Fibroblast of peridontal ligament (primary cell): ENCODE results near the gene SUV39H1.
"Not testable (repeated sequence)": the region's sequence is repeated elsewhere in the genome, so short reads cannot be mapped to it uniquely, and the experiment has no call there.

ENCODE experiments used
- DNase-seq: peaks from one replicate; pipeline ENCODE4 v3.0.0-alpha.2; 2010; ENCODE audit errors: extremely low read depth

SUV39H1 gene, protein sequence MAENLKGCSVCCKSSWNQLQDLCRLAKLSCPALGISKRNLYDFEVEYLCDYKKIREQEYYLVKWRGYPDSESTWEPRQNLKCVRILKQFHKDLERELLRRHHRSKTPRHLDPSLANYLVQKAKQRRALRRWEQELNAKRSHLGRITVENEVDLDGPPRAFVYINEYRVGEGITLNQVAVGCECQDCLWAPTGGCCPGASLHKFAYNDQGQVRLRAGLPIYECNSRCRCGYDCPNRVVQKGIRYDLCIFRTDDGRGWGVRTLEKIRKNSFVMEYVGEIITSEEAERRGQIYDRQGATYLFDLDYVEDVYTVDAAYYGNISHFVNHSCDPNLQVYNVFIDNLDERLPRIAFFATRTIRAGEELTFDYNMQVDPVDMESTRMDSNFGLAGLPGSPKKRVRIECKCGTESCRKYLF

DNA sequence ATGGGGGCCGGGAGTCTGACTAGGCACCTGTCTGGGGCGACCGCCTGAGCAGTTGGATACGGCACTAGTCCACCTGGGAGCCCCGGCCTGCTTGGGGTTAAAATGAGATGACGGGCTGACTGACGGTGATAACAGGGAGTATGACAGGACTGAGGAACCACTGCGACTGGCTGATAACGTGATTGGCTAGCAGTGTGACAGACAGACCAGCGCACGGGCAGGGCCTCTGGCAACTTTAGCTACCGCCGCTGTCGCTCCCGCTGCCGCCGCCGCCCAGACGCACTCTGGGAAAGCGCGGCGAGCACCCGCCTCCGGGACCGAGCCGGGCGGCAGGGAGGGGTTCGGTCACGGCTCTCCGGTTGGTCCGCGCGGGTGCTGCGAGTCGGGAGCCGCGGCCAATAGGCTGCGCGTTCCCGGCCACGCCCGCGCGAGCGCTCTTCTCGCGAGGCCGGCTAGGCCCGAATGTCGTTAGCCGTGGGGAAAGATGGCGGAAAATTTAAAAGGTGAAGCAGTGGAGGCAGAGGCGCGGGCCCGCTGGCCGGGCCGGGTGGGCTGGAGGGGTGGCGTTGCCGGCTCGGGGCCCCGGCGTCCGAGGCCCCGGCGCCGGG lies at the start of gene SUV39H1:
Gene SUV39H1 (plus strand): TSS at position 434 of the 608 bp plus-strand sequence. CDS start 51 bp downstream, at position 485.
- DNase-seq: peak; percentile 76

DNA sequence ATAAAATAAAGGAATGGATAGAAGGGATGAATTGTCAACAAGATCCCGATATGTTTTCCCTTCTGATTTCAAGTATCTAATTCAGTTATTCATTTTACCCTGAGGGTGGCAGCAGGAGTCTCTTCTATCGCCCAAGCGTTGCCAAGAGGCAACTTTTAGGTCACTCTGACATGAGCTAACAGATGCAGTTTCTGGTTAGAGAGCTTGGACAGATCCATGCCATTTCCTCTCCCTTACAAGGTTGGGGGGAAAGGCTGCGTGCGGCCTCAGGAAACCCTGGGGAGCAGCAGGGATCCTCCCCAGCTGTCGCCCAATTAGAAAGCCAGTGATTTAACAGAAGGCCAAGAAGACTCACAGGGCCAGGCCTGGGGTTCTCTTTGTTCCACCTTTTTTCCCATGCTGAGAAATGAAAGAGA lies 48.2 kb upstream of the SUV39H1 start:
- peak; percentile 72 for DNase-seq

DNA sequence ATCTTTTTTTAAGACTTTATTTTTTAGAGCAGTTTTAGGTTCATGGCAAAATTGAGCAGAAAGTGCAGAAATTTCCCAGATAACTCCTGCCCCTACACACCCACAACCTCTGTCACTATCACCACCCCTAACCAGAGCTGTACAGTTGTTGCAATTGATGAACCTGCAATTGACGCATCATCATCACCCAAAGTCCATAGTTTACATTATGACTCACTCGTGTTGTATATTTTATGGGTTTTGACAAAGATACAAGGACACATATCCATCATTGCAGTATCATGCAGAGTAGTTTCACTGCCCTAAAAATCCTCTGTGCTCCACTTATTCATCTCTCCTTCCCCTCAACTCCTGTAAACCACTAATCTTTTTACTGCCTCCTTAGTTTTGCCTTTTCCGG lies 47.4 kb upstream of the SUV39H1 start:
- no peak for DNase-seq

DNA sequence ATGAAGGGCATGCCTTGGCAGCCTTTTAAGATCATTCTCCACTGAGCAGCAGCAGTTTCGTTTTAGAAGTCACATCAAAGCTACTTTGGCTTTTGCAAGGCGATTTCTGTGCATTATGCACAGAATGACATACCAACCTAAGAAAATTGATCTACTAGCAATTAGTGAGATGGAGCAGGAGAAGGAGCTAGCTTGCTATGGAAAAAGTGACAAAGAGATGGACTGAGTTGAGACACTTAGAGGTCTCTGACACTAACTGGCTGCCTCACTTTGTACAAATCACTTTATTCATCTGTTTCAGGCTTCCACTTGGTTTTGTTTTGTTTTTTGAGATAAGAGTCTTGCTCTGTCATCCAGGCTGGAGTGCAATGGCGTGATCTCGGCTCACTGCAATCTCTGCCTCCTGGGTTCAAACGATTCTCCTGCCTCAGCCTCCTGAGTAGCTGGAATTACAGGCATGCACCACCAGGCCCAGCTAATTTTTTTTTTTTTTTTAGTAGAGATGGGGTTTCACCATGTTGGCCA lies 44.4 kb upstream of the SUV39H1 start:
- DNase-seq: not testable (repeated sequence)

DNA sequence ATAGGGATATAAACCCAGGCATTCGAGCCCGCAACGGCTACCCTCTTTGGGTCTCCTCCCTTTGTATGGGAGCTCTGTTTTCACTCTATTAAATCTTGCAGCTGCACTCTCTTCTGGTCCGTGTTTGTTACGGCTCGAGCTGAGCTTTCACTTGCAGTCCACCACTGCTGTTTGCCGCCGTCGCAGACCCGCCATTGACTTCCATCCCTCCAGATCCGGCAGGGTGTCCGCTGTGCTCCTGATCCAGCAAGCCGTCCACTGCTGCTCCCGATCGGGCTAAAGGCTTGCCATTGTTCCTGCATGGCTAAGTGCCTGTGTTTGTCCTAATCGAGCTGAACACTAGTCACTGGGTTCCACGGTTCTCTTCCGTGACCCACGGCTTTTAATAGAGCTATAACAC lies 41.8 kb upstream of the SUV39H1 start:
- not testable (repeated sequence) for DNase-seq

DNA sequence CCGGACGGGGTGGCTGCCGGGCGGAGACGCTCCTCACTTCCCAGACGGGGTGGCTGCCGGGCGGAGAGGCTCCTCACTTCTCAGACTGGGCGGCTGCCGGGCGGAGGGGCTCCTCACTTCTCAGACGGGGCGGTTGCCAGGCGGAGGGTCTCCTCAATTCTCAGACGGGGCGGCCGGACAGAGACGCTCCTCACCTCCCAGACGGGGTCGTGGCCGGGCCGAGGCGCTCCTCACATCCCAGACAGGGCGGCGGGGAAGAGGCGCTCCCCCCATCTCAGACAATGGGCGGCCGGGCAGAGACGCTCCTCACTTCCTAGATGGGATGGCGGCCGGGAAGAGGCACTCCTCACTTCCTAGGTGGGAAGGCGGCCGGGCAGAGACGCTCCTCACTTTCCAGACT lies 36.8 kb upstream of the SUV39H1 start:
- DNase-seq: not testable (repeated sequence)

DNA sequence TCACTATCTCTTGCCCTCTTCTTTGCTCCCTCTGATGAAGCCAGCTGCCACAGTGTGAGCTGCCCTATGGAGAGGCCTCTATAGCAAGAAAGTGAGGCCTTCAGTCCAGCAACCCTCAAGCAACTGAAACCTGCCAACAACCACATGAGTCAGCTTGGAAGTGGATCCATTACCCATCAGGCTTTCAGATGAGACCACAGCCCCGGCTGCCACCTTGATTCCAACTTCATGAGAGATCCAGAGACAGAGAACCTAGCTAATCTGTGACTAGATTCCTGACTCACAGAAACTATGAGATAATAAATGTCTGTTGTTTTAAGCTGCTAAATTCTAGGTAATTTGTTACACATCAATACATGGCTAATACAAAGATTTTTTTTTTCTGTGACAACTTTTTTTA lies 33.3 kb upstream of the SUV39H1 start:
- no peak for DNase-seq

DNA sequence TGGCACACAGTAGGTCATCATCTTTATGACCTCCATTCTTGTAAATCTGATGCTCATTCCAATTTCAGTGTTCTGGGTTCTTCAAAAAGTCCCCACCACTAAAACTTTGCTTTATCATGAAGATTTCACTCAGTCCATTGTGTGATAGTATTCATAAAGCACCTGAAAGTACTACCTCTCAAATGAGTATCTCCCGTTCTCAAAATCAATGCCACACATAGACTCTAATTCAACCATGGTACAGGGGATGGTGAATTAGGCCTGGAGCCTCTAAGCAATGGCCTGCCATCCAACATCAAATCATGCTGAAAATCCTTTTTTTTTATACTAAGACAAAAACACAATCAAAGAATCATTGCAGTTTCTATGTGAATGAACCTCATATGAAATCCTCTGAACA lies 32.4 kb upstream of the SUV39H1 start:
- no peak for DNase-seq

DNA sequence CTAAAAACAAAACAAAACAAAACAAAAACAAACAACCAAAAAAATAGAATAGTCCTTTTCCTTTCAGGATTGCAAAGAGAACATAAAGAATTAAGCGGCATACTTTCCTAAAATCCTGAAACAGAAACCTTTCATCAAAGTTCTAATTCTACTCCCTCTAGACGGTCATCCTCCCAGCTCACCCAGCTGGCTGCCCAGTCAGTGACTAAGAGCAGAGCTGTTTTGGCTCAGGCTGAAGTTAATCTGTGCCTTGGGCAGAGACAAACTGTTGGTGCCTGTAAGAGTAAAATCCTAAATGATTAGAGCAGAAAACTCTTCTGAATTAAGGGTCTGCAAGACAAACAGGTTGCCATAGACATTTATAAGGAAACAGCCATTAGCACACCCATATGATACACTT lies 30.5 kb upstream of the SUV39H1 start:
- DNase-seq: peak; percentile 19

DNA sequence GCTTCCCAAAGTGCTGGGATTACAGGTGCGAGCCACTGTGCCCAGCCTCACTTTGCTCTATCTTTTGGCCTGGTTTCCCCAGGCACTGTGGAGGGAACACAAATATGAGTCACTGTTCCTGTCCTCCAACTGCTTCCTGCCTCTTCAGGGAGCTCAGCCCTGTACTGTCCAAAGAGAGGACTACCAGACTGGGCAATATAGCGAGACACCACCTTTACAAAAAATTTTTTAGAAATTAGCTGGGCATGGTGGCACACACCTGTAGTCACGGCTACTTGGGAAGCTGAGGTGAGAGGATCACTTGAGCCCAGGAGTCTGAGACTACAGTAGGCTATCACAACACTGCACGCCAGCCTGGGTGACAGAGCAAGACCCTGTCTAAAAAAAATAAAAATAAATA lies 29.9 kb upstream of the SUV39H1 start:
- DNase-seq: no peak

DNA sequence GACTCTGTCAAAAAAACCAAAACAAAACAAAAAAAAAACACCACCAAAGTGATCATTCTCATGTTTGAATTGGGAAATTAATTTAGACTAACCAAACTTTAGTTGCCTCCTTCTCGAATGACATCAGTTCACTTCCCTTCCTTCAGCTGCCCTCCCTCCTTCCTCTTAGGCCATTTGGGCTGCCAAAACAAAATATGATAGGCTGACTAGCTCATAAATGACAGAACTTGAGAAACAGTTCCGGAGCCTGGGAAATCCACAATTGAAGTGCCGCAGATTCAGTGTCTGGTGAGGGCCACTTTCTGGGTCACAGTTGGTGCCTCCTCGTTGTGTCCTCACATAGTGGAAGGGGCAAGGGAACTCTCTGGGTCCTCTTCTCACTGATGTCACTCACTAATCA lies 29.0 kb upstream of the SUV39H1 start:
- no peak for DNase-seq

DNA sequence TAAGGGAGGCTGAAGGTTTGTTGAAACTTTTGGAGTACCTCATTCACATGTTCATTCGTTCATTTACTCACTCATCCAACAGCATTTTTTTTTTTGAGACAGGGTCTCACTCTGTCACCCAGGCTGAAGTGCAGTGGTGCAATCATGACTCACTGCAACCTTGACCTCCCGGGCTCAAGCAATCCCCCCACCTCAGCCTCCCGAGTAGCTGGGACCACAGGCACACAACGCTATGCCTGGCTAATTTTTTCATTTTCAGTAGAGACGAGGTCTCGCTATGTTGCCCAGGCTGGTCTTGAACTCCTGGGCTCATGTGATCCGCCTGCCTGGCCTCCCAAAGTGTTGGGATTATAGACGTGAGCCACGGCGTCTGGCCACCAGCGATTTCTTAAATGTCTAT lies 28.3 kb upstream of the SUV39H1 start:
- not testable (repeated sequence) for DNase-seq

DNA sequence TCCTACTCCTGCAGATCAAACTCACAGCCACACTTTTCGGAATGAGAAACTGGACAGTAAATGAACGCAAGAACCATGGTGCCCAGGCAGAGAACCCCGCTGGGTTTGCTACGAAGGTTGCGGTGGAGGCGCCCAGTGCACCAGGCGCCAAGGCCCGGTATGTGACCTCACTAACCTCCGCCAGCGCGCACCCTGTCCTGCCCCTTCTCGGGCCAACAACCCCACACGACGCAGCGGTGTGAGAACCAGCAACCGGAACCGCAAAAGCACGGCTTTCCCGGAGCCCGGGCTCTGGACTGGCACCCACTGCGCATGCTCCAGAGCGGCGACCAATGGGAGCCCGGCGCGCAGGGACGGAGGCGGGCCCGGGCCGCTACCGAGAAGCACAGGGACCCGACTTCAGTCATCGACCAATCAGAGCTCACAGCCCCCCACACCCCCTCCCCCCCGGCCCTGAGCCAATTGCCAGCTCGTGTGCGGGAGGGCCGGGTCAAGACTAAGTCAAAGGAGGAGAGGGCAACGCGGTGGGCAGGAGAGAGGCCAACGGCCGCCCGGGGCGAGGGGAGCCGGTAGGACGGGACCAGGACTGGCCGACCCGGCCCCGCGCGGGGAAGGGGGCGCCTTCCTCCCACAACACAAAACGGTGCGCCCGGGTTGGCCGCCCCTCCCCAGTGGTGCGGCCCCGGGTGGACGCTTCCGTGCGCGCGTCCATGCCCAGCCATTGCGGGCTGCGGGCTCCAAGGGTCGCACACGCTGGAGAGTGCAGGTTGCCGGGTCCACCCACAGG lies 20.2 kb upstream of the SUV39H1 start:
- peak; percentile 69 for DNase-seq

DNA sequence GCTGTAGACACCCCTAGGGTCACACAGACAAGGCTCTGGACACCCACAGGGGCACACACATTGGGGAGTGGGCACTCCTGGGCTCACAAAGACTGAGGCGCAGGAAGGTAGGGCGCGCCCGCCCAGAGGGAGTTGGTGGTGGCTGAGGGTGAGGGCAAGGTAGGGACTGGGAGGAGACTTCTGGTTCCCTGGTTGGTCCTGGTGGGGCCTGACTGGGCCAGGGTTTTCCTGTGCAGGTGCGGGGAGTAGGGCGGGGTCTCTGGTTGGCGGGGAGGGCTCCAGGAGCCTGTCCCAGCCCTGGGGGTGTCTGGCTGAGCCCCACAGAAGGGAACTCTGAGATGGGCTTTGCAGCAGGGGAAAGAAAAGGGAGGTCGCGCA lies 19.7 kb upstream of the SUV39H1 start:
- no peak for DNase-seq

DNA sequence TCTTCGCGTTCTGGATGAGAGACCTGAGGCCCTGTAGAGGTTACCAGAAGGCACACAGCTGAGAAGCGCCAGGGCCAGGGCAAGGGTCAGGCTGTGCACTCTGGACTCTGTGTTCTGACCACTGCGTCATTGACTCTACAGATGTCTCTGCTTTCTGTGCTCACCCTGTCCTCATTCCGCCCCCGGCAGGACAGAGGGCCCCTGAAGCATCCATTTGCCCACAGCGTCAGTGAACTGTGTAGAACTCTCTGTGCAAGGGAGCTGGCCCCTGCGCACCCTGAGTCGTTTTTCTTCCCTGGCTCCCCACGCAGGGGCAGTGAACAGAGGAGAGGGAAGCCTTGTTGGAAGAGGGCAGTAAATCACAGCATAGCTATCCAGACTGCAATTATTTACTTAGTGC lies 19.0 kb upstream of the SUV39H1 start:
- DNase-seq: no peak

DNA sequence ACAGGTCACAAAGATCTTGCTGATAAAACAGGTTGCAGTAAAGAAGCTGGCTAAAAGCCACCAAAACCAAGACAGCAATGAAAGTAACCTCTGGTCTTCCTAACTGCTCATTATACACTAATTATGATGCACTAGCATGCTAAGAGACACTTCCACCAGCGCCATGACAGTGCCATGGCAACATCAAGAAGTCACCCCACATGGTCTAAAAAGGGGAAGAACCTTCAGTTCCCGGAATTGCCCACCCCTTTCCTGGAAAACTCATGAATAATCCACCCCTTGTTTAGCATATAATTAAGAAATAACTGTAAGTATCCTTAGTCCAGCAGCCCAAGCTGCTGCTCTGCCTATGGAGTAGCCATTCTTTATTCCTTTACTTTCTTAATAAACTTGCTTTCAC lies 16.1 kb upstream of the SUV39H1 start:
- not testable (repeated sequence) for DNase-seq

DNA sequence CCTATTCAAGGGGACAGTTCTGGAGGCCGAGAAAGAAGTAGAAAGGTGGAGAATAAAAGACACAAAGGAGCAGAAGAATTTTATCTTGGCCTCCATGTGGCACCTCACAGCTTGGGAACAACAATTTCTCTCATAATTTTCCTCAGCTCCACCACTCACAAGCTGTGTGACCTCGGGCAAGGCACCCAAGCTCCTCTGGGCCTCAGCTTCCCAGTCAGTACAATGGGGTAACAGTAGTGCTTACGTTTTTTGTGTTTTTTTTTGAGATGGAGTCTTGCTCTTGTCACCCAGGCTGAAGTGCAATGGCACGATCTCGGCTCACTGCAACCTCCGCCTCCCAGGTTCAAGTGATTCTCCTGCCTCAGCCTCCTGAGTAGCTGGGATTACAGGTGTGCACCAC lies 15.6 kb upstream of the SUV39H1 start:
- not testable (repeated sequence) for DNase-seq

DNA sequence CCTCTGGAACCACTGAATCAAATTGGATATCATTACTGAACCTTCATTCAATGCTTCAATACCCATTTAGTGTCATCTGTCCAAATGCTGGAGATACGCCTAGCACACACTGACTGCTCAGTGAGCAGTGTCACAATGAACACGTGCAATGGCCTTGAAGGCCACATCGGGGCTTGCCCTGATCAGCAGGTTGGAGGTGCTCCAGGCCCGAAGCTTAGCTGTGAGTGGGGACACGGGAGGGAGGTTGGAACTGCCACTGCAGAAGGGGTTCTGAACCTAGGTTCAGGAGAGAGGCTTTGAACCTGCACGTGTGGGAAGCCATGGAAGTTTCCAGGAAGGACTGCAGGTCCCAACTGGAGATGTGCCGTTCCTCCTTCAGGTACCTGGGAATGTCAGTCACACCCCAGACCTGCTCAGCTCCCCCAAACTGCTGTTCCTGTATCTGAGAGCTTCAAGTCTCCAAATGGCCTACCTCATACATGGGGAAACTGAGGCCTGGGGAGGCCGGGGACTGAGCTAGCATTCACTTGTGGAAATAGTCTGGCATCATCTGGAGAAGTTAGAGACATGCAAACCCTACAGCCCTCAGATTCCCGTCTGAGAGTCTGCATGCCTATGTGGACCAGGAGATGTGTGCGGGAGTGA lies 14.9 kb upstream of the SUV39H1 start:
- no peak for DNase-seq

DNA sequence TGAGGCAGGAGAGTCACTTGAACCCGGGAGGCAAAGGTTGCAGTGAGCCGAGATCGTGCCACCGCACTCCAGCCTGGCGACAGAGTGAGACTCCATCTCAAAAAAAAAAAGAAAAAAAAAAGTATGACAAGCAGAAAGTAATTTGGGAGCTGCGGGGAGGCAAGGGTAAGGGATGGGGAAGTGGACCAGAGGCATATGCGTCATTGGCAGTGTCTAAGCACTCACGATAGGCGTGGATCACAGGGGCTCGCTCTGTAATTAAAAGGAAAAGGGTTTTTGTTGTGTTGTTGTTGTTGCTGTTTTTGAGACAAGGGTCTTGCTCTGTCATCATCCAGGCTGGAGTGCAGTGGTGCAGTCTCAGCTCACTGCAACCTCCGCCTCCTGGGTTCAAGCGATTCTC lies 13.7 kb upstream of the SUV39H1 start:
- DNase-seq: not testable (repeated sequence)

DNA sequence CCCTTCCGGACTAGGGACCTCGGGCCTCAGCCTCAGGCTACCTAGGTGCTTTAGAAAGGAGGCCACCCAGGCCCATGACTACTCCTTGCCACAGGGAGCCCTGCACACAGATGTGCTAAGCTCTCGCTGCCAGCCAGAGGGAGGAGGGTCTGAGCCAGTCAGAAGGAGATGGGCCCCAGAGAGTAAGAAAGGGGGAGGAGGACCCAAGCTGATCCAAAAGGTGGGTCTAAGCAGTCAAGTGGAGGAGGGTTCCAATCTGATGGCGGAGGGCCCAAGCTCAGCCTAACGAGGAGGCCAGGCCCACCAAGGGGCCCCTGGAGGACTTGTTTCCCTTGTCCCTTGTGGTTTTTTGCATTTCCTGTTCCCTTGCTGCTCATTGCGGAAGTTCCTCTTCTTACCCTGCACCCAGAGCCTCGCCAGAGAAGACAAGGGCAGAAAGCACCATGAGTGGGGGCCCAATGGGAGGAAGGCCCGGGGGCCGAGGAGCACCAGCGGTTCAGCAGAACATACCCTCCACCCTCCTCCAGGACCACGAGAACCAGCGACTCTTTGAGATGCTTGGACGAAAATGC lies 13.0 kb upstream of the SUV39H1 start, which contains the start of gene WAS:
Gene WAS (plus strand): TSS at position 389 of the 572 bp plus-strand sequence. CDS start 55 bp downstream, at position 444.
- DNase-seq: no peak

DNA sequence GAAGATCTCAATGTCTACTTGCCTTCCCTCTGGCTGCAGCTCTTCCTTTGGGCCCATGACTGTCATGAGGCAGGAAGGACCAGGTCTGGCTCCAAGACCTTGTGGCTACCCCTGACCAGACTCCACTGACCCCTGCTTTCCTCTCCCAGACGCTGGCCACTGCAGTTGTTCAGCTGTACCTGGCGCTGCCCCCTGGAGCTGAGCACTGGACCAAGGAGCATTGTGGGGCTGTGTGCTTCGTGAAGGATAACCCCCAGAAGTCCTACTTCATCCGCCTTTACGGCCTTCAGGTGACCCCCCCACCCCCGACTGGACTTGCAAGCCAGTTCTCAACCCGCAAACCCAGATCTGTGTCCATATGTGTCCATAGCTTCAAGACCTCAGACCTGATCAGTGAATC lies 12.4 kb upstream of the SUV39H1 start:
- no peak for DNase-seq
